ENCODE data around the gene PKD1L1.

DNA sequence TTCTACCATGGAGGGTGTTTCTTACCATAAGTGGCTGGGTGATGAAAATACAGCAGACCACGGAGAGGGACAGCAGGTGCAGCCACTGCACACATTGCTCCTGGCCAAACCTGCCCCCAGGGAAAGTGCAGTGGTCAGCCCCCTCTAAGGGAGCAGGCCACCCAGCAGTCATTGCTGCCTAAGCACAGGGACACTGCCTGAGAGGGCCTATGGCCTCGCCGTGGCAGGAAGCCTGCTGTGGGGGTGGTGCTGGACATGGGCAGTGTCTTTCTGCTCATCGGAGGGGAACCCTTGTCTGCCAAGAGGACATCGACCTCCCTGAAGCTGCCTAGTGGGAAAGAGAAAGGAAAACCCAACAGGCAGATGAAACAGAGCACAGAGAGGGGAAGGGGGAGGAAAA lies 118.3 kb downstream of the PKD1L1 start:
- TF ChIP-seq POLR2A (IDR thresholded peaks at IDR 0.05; ENCODE audit: extremely low read depth, insufficient read length) (no peak), MYC (IDR thresholded peaks at IDR 0.05; ENCODE audit: low read depth, low read length) (no peak)
- TF ChIP-seq, protein P1, sequence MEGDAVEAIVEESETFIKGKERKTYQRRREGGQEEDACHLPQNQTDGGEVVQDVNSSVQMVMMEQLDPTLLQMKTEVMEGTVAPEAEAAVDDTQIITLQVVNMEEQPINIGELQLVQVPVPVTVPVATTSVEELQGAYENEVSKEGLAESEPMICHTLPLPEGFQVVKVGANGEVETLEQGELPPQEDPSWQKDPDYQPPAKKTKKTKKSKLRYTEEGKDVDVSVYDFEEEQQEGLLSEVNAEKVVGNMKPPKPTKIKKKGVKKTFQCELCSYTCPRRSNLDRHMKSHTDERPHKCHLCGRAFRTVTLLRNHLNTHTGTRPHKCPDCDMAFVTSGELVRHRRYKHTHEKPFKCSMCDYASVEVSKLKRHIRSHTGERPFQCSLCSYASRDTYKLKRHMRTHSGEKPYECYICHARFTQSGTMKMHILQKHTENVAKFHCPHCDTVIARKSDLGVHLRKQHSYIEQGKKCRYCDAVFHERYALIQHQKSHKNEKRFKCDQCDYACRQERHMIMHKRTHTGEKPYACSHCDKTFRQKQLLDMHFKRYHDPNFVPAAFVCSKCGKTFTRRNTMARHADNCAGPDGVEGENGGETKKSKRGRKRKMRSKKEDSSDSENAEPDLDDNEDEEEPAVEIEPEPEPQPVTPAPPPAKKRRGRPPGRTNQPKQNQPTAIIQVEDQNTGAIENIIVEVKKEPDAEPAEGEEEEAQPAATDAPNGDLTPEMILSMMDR (IDR thresholded peaks at IDR 0.05; ENCODE audit: low read depth, low read length): no peak
- TF ChIP-seq, protein P2, sequence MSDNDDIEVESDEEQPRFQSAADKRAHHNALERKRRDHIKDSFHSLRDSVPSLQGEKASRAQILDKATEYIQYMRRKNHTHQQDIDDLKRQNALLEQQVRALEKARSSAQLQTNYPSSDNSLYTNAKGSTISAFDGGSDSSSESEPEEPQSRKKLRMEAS (IDR thresholded peaks at IDR 0.05; ENCODE audit: low read depth, low read length): no peak

All from NB4 (cell line).